NCI-H2081 treated with DMSO at 0.1 percent for 48 hours (cell line): ENCODE data around the gene KRT3.
A peak's percentile ranks its signal among the peaks of the same experiment; 100 is the strongest.
"Not testable (repeated sequence)": the region's sequence is repeated elsewhere in the genome, so short reads cannot be mapped to it uniquely, and the experiment has no call there.

Experiments
- DNase-seq: peaks from one replicate; lab custom pipeline; 2025; lab: John Stamatoyannopoulos, UW

KRT3 gene

DNA sequence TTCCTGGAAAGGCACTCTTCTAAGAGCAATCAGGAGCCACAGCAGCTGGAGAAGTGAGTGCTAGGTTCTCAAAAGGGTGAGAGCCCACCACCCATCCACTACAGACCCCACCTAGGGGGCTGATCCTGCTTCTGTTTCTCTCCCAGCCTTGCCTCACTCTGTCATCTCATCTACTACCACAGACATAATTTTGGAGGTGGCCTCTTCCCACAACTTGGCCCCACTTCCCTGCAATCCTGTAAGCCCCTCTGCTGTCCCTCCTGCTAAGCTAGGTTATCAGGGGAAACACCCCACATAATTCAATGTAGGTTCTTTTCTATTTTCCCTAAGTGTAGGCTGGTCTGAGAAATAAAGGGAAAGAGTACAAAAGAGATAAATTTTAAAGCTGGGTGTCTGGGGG is 35.3 kb downstream of the KRT3 start:
- DNase-seq = no peak

DNA sequence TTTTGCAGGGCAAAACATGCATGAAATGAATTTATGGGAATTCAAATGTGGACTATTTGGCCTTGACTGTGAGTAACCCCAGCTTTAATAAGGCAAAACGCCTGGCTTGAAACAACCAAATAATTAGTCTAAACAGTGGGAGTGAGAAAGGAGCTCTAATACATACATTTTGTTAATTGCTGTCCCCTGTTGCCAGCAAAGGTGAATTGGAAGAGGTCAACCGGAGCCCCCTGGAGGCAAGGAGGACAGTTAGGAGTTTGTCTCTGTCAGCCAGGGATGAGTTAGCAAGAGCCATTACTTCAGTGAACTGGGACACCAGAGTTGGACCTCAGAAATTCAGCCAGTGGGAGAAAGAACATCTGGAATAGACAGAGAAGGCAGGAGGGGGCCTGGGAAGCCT is 36.2 kb downstream of the KRT3 start:
- DNase-seq = no peak

- DNase-seq = no peak
Observed at GRCh38 chr12:52759218-52759617, 36.7 kb downstream of the KRT3 start.

- no peak for DNase-seq
Observed at GRCh38 chr12:52757449-52758176, 38.3 kb downstream of the KRT3 start.

- DNase-seq = no peak
Observed at GRCh38 chr12:52756281-52756960, 39.5 kb downstream of the KRT3 start.

- DNase-seq = no peak
Observed at GRCh38 chr12:52755533-52755932, 40.4 kb downstream of the KRT3 start.

DNA sequence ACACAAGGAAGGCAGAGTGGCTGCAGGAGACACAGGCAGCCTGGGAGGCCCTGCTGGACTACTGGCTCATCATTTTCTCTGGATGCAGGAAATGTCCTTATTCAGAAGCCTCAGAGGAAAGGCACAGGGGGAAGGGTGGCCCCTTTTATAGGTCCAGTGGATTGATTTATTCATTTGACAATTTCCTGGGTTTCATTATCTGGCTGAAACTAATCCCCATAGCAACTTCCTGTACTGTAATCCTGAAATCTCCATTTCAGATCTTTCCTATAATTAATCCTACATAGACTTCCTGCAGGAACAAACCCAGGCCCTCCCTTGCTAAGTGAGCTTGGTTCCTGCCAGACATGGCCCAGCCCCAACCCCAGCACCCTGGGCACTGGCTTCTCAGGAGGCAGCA is 41.8 kb downstream of the KRT3 start:
- DNase-seq = no peak

GRCh38 chr12:52753283-52753682 is 42.6 kb downstream of the KRT3 start:
- no peak for DNase-seq

- no peak for DNase-seq
Observed at GRCh38 chr12:52752516-52752915, 43.4 kb downstream of the KRT3 start.

- no peak for DNase-seq
Observed at GRCh38 chr12:52751795-52752194, 44.1 kb downstream of the KRT3 start.

DNA sequence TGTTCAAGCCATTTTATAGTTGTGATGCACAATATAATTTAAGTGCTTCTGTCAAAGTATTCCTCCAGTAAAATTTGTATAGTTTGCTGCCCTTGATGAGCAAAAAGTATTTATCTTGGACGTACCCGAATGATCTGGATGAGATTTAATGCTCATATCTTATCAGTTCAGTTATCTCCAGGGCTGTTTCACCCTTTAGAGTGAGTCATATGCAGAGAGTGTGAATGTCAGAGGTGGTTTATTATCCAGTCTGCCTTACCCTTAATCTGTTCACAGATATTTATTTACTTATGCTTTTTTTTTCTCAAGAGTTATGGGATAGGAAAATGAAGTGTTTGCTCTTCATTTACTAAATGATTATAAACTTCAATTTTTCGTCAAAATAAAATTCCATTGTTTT is 45.4 kb downstream of the KRT3 start:
- DNase-seq = not testable (repeated sequence)

DNA sequence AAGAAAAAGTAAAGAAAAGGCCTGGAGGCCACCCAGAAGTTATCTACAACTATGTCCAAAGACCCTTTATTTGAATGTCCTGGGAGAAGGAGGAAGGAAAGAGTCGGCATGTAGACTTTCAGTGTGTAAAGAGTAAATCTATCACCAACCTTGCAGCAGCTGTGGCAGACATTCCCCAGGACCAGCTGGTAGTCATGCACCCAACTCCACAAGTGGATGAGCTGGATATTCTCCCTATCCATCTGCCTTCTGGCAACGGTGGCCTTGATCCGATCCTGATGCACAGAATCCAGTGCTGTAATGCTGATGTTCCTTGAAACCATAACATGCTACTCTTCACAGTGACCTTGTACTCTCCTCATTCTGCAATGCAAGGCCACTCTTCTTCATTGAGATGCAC is 46.1 kb downstream of the KRT3 start:
- DNase-seq = no peak

DNA sequence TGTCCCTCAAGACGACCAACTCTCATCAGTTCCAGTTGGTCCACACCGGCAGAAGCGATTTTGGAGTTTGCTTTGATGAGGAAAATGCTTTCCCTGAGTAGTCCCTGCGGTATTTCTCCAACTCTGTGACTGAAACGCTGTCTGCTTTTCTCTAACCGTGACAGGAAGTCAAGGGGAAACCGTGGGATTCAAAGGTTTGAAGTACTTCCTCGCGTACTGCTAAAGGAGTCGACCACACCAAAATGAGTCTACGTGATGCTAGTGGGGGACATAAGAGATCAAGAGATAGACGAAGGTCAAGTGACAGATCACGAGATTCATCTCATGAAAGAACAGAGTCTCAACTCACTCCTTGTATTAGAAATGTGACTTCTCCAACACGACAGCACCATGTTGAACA is 47.3 kb downstream of the KRT3 start:
- DNase-seq = no peak

DNA sequence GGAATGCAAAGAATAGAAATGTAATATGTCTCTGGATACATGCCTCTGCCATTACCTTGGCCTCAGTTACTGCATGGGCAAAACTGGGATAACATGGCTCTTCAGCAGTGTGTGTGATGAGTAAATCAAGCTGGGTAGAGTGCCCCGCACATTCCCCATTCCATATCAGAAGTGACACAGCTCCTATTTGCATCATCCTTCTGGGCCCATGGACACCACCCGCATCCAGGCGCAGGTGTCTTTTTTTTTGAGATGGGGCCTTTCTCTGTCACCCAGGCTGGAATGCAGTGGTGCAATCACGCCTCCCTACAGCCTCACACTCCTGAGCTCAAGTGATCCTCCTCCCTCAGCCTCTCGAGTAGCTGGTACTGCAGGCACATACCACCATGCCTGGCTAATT is 50.4 kb downstream of the KRT3 start:
- DNase-seq = no peak

GRCh38 chr12:52744493-52745156 is 51.3 kb downstream of the KRT3 start:
- no peak for DNase-seq

DNA sequence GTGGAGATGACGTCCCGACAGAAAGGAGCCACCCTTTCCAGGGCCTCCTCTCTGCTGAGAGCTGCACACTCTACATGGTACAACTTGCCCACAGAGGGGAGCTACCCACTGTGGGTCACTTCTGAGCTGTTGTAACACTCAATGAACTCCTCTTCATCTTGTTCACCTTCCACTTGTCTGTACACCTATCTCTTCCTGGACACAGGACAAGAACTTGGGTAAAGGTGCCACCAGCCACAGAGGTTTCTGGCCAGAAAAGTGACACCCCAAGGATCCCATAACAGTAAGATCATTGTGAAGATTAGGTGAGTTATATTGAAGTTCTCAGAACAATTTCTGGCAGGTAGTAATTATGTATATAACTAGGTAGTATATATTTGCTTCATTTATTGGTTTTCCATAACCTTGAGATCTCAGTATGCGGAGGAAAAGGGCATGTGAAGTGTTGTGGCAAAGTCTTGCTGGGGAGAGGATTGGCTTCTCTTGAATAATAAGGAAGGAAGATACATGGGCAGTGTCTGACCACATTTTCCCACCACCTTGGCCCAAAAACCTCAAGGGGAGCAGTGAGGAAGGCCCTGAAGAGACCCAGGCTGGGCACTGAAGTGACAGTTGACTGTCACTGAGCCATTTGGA is 53.0 kb downstream of the KRT3 start:
- DNase-seq = no peak

- no peak for DNase-seq
Observed at GRCh38 chr12:52742196-52742580, 53.7 kb downstream of the KRT3 start.

GRCh38 chr12:52741375-52742195 is 54.3 kb downstream of the KRT3 start:
- no peak for DNase-seq

DNA sequence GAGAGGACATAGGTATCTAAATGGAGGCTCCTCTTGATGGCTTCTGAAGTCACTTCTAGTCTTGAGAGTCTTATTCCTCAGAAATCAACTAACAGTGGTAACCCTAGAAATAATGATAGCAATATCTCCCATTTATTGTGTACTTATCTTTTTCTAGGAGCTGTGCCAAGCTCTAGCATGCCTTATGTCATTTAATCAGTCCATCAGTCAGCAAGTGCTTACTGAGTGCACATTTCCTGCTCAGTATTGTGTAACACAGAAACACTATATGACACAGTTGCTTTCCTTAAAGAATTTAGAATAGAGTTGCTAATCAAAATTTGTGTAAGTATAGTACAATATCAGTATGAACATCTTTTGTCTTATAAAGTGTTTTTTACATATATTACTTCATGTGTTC is 55.3 kb downstream of the KRT3 start:
- peak; percentile 19 for DNase-seq

DNA sequence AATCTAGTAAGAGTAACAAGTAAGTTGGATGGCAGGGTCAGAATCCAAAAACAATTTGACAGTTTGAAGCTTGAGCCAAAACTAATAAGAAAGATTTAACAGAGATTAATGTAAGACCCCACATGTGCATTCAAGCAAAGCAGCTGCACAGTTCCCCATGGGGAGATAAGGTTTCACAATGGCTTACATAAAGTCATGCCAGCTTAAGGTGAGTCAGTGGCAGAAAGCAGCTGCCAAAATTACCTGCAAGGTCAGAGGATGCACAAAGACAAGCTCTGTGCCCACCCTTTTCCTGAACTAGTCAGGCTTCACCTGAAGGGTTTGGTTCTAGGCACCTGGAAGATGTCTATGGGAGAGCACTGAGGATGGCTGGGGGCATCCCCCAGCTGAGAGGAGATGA is 56.0 kb downstream of the KRT3 start:
- DNase-seq = no peak
